K562 (cell line): ENCODE measurements around the gene PGP. TPM values are rescaled to one million over a fixed set of nuclear protein-coding genes. Genes with fewer than 3 reads are reported as not detected.

ENCODE experiments used
- ATAC-seq: fragments of 200-7000 bp; cut with Tn5 transposase; 3 replicates; pipeline ENCODE4 v1.9.1; 2020; ENCODE audit warnings: moderate library complexity
- BruUV-seq: library from RNA; stranded (reverse); fragments of 400-500 nt; replicated peaks from 2 replicates; lab custom pipeline; 2021; lab: Mats Ljungman, UMichigan
- CTCF ChIA-PET: fragments of 300-600 bp; formaldehyde crosslinking; extraction: SDS; loops from one replicate; lab custom pipeline; 2021; ENCODE audit warnings: low intra/inter-chr PET ratio; lab: Yijun Ruan, JAX
- POLR2A ChIA-PET: fragments of 300-600, 350-650 bp; sonication (Branson Sonifier 250); formaldehyde crosslinking; extraction: SDS; loops from one replicate; lab custom pipeline; 2021; ENCODE audit warnings: antibody characterized with exemption, inconsistent platforms; lab: Yijun Ruan, JAX
- DNase-seq, 4 experiments: peaks; one replicate each; pipeline versions ENCODE4 v3.0.0 to v3.0.0-alpha.2; 2011 to 2018; ENCODE audit warnings: low spot score in 3 of 4, mixed read lengths in 3 of 4; ENCODE audit errors: extremely low read depth in 1 of 4
- FAIRE-seq: peaks from 2 replicates; lab custom pipeline; 2011; peaks lifted over from hg19 to GRCh38; lab: Jason Lieb, UNC
- H2AFZ ChIP-seq: 2 replicates; pipeline ENCODE4 v1.6.0; 2011; ENCODE audit warnings: low read depth, low read length, control low read depth, inconsistent platforms
- H3K27ac ChIP-seq: fragments of 200-600 bp; 3 replicates; pipeline ENCODE4 v1.8.0; 2011; ENCODE audit warnings: low read depth, mild to moderate bottlenecking, control low read depth, inconsistent platforms, low read length, moderate library complexity, mixed read lengths; ENCODE audit errors: extremely low read depth
- H3K27me3 ChIP-seq, 2 experiments: fragments of 300-600 bp in 1 of 2; 2 replicates in 1 of 2; 3 replicates in 1 of 2; pipeline versions ENCODE4 v1.6.0 to v1.8.0; 2011; ENCODE audit warnings: inconsistent platforms in 2 of 2, low read length in 2 of 2, mild to moderate bottlenecking in 1 of 2, mixed read lengths in 1 of 2, moderate library complexity in 1 of 2; ENCODE audit not compliant: control insufficient read depth in 2 of 2, insufficient read depth in 2 of 2
- H3K36me3 ChIP-seq: fragments of 300-600 bp; 3 replicates; pipeline ENCODE4 v1.8.0; 2011; ENCODE audit warnings: mild to moderate bottlenecking, low read length, inconsistent platforms; ENCODE audit not compliant: control insufficient read depth, insufficient read depth
- H3K4me1 ChIP-seq, 2 experiments: fragments of 200-600 bp in 1 of 2; replicated peaks in 1 of 2; 2 replicates in 1 of 2; 3 replicates in 1 of 2; pipeline versions ENCODE4 v1.5.1 to v1.8.0; 2011; ENCODE audit warnings: inconsistent platforms in 2 of 2, low read length in 2 of 2, mild to moderate bottlenecking in 1 of 2, mixed read lengths in 1 of 2, moderate library complexity in 1 of 2; ENCODE audit not compliant: control insufficient read depth in 2 of 2, insufficient read depth in 2 of 2
- H3K4me2 ChIP-seq: 2 replicates; pipeline ENCODE4 v1.6.1; 2011; ENCODE audit warnings: low read length, control low read depth, inconsistent platforms, mixed read lengths; ENCODE audit not compliant: insufficient read depth
- H3K4me3 ChIP-seq: fragments of 200-600 bp; sonication (generic), shearing (Covaris generic); 2 replicates; pipeline ENCODE4 v1.5.1; 2016; ENCODE audit warnings: control low read depth, inconsistent platforms
- H3K79me2 ChIP-seq: fragments of 200-600 bp; 3 replicates; pipeline ENCODE4 v1.8.0; 2011; ENCODE audit warnings: low read length, inconsistent platforms; ENCODE audit not compliant: control insufficient read depth, insufficient read depth
- H3K9ac ChIP-seq, 2 experiments: 2 replicates each; pipeline versions ENCODE4 v1.6.0 to v1.6.1; 2011; ENCODE audit warnings: low read depth in 2 of 2, low read length in 2 of 2, control low read depth in 1 of 2, inconsistent platforms in 1 of 2, mild to moderate bottlenecking in 1 of 2, mixed read lengths in 1 of 2; ENCODE audit not compliant: insufficient read depth in 1 of 2
- H3K9me1 ChIP-seq: one replicate; pipeline ENCODE4 v1.6.0; 2011; ENCODE audit warnings: inconsistent platforms, mild to moderate bottlenecking, low read length, moderate library complexity; ENCODE audit not compliant: control insufficient read depth, insufficient read depth
- H3K9me3 ChIP-seq: replicated peaks from 2 replicates; pipeline ENCODE4 v1.5.1; 2011; ENCODE audit warnings: low read depth, low read length, inconsistent platforms; ENCODE audit not compliant: control insufficient read depth, insufficient read depth
- H4K20me1 ChIP-seq: replicated peaks from 2 replicates; pipeline ENCODE4 v1.6.1; 2011; ENCODE audit warnings: low read length, inconsistent platforms, mixed read lengths; ENCODE audit not compliant: control insufficient read depth, insufficient read depth
- BRF1 ChIP-seq: IDR thresholded peaks from 3 replicates; pipeline ENCODE4 v1.6.1; 2011; ENCODE audit warnings: borderline replicate concordance, mild to moderate bottlenecking; ENCODE audit not compliant: insufficient read length; ENCODE audit errors: extremely low read depth
- ETV1 ChIP-seq: fragments of 450-650 bp; conservative IDR thresholded peaks from 2 replicates; pipeline ENCODE4 v1.6.1; 2016; ENCODE audit warnings: missing genetic modification characterization, control low read depth, low read depth, missing compliant biosample characterization
- MAFF ChIP-seq: IDR thresholded peaks from 2 replicates; pipeline ENCODE4 v1.6.1; 2012; ENCODE audit warnings: low read length, improper control_type of control experiment
- WGBS: fragments of 100-300 bp; shearing (Covaris generic); methylation state at CpG from one replicate; pipeline ENCODE4 v1.1.6; 2016; ENCODE audit warnings: low coverage, mixed read lengths; ENCODE audit not compliant: insufficient coverage; ENCODE audit errors: missing lambda C conversion rate; 5-methylcytosine and 5-hydroxymethylcytosine counted together
- in situ Hi-C: fragments of 300-500 bp; cut with MboI; formaldehyde crosslinking; loops from 4 replicates; pipeline ENCODE4 v1.15.0; 2018; ENCODE audit warnings: inconsistent platforms, mixed read lengths
- intact Hi-C: fragments of 100-400 bp; cut with micrococcal nuclease; formaldehyde crosslinking; loops from 2 replicates; pipeline ENCODE4 v1.14.2; 2022
- polyA plus RNA-seq, 8 experiments: library from polyadenylated mRNA; depleted of rRNA in 4 of 8; stranded (reverse) in 5 of 8; unstranded in 3 of 8; fragments of >200 nt; fragmentation: Nextera tagmentation in 2 of 8; fragmentation: Illumina TruSeq in 1 of 8; extraction: Ambion mirVana in 2 of 8; extraction: Trizol in 1 of 8; gene quantifications; 2 replicates each; pipeline versions ENCODE4 v1.2.1 to v1.2.3, GENCODE V29; 2011 to 2014; ENCODE audit warnings: inconsistent platforms in 1 of 8, missing spikeins in 1 of 8
- total RNA-seq, 7 experiments: library from RNA; depleted of rRNA in 6 of 7; stranded (reverse); fragments of >200 nt in 6 of 7; fragmentation: Illumina TruSeq in 2 of 7; extraction: Trizol in 2 of 7; gene quantifications; 2 replicates each; pipeline versions ENCODE4 v1.2.1 to v1.2.3, GENCODE V29; 2011 to 2021; ENCODE audit warnings: low replicate concordance in 1 of 7
- TF ChIP-seq, protein P1 (sequence below), 2 experiments: fragments of 250-450 bp in 1 of 2; fragments of 450-650 bp in 1 of 2; sonication (Bioruptor Pico) in 1 of 2; IDR thresholded peaks; 2 replicates each; pipeline versions ENCODE4 v1.6.1 to v1.8.0; 2016 to 2021; ENCODE audit warnings: mild to moderate bottlenecking in 2 of 2, moderate library complexity in 2 of 2, missing compliant biosample characterization in 1 of 2, missing genetic modification characterization in 1 of 2
- TF ChIP-seq, protein P2 (sequence below): IDR thresholded peaks from 3 replicates; pipeline ENCODE4 v1.6.1; 2011; ENCODE audit warnings: borderline replicate concordance, mild to moderate bottlenecking, moderate library complexity; ENCODE audit not compliant: insufficient read length; ENCODE audit errors: extremely low read depth
- TF ChIP-seq, protein P3 (sequence below): fragments of 250-450 bp; sonication (Bioruptor Pico); IDR thresholded peaks from 2 replicates; pipeline ENCODE4 v1.6.1; 2021; ENCODE audit warnings: mild to moderate bottlenecking
- TF ChIP-seq, protein P4 (sequence below): sonication (generic); formaldehyde crosslinking; IDR thresholded peaks from 2 replicates; pipeline ENCODE4 v1.8.1; 2023; ENCODE audit warnings: mild to moderate bottlenecking, missing genetic modification reagents

Gene PGP
- total and polyA plus RNA-seq, 9 of the 15 experiments (the other 6 are each of a cell fraction or from before 2014, with no cell fraction given), result 1.1 to 57.6 (median 19.6) TPM

DNA sequence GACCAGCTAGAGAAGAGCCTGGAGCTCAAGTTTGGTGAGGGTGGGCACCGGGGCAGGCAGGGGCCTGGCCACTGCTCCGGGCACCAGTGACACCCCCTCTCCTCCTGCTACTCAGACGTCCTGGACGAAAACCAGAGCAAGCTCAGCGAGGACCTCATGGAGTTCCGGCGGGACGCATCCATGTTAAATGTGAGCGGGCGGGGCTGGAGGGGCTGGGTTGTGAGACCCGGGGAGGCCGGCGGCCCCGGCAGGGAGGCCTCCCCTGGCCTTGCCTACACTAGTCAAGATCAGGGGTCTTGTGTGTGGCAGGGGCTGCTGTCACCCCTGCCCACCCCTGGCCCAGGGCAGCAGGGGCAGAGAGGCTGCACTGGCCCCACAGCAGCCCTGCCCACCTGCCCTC, 41.3 kb downstream of the PGP start:
- Histone ChIP-seq H3K36me3 (peaks cover 76% of the 10 kb centered on the region; the same call in 2 of the 3 replicates), H3K27ac (no peak overlapping the region), H3K79me2 (no peaks in the 10 kb centered on the region), H3K27me3 (no peaks in the 10 kb centered on the region)
- CTCF ChIA-PET, result no interaction called here
- WGBS, result 91% methylated on average over 13 of the region's 14 CpGs
- TF ChIP-seq, protein P1, sequence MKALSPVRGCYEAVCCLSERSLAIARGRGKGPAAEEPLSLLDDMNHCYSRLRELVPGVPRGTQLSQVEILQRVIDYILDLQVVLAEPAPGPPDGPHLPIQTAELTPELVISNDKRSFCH (CRISPR knock-in tag; IDR thresholded peaks at IDR 0.05), result no peak
- TF ChIP-seq, protein P1 (tag; IDR thresholded peaks at IDR 0.05), result no peak
- TF ChIP-seq, all 486 proteins: peak for 0
- H4K20me1 ChIP-seq, result no peaks in the 10 kb centered on the region; the same call in 1 of the 2 replicates
- ATAC-seq (no peak), FAIRE-seq (no peak), DNase-seq (no peak)
- BruUV-seq, result no TSS peak
- H3K9ac ChIP-seq, result peak overlapping the region in 1 of 2 experiments; percentile 26; a peak in 1 of 4 replicates
- H3K9me1 ChIP-seq, result no peaks in the 10 kb centered on the region
- H3K4me1 ChIP-seq, result peaks cover 0 to 59% of the 10 kb centered on the region in 2 experiments; a peak in 2 of 5 replicates
- no peak overlapping the region for H3K4me2 ChIP-seq
- intact Hi-C loops (no loop called here), in situ Hi-C loops (no loop called here)
- H3K4me3 ChIP-seq, result no peak overlapping the region
- POLR2A ChIA-PET, result interaction anchor here (0.7 to 4.3 kb wide), 2 partner anchors 18 to 31 kb away, joined by 3 to 27 read pairs; partner anchors contain the start of gene TRAF7
- no peak overlapping the region for H2AFZ ChIP-seq
- H3K9me3 ChIP-seq, result no peaks in the 10 kb centered on the region

DNA sequence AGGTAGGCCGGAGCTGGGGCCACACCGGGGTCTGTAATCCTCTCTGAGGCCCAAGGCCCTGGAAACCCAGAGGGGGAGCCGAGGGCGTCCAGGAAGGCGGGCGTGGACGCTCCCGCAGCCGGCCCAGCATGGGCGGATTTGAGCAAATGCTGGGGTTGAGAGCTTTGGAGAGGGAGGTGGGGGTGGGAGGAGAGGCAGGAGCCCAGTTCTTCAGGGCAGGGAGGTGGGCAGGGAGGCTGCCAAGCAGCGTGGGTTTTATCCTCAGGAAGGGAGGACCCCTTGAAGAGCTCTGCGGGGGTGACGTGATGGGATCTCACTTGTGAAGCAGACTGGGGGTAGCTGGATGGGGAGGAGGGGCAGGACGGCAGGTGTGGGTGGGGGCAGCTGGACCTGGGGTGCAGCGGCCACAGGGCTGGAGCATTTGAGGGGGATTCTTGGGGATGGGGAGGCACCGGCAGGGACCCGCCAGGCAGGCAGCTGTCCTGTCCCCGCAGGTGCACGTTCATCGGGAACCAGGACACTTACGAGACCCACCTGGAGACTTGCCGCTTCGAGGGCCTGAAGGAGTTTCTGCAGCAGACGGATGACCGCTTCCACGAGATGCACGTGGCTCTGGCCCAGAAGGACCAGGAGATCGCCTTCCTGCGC, 41.8 kb downstream of the PGP start:
- POLR2A ChIA-PET, result interaction anchor here (0.7 to 4.3 kb wide), 3 partner anchors 15 to 32 kb away, joined by 3 to 27 read pairs (median 3); partner anchors contain the start of gene TRAF7
- FAIRE-seq, result no peak
- Histone ChIP-seq H3K9ac (peak overlapping the region in 1 of 2 experiments; percentile 26; a peak in 1 of 4 replicates), H3K36me3 (peaks cover 82% of the 10 kb centered on the region; the same call in 2 of the 3 replicates), H3K4me2 (no peak overlapping the region), H4K20me1 (no peaks in the 10 kb centered on the region), H3K4me3 (no peak overlapping the region), H3K4me1 (peaks cover 0 to 55% of the 10 kb centered on the region in 2 experiments; a peak in 1 of 5 replicates), H3K27me3 (no peaks in the 10 kb centered on the region), H2AFZ (no peak overlapping the region), H3K9me1 (no peaks in the 10 kb centered on the region), H3K9me3 (no peaks in the 10 kb centered on the region), H3K79me2 (no peaks in the 10 kb centered on the region), H3K27ac (no peak overlapping the region)
- ATAC-seq, result no peak
- no peak for DNase-seq
- no TSS peak for BruUV-seq
- CTCF ChIA-PET, result no interaction called here
- intact Hi-C loops, result no loop called here
- in situ Hi-C loops, result no loop called here
- WGBS, result 90% methylated on average over 17 of the region's 29 CpGs
- TF ChIP-seq, protein P2, sequence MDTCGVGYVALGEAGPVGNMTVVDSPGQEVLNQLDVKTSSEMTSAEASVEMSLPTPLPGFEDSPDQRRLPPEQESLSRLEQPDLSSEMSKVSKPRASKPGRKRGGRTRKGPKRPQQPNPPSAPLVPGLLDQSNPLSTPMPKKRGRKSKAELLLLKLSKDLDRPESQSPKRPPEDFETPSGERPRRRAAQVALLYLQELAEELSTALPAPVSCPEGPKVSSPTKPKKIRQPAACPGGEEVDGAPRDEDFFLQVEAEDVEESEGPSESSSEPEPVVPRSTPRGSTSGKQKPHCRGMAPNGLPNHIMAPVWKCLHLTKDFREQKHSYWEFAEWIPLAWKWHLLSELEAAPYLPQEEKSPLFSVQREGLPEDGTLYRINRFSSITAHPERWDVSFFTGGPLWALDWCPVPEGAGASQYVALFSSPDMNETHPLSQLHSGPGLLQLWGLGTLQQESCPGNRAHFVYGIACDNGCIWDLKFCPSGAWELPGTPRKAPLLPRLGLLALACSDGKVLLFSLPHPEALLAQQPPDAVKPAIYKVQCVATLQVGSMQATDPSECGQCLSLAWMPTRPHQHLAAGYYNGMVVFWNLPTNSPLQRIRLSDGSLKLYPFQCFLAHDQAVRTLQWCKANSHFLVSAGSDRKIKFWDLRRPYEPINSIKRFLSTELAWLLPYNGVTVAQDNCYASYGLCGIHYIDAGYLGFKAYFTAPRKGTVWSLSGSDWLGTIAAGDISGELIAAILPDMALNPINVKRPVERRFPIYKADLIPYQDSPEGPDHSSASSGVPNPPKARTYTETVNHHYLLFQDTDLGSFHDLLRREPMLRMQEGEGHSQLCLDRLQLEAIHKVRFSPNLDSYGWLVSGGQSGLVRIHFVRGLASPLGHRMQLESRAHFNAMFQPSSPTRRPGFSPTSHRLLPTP, result no peak
- TF ChIP-seq ETV1 (tag) (no peak), BRF1 (no peak), MAFF (no peak)
- TF ChIP-seq, protein P3, sequence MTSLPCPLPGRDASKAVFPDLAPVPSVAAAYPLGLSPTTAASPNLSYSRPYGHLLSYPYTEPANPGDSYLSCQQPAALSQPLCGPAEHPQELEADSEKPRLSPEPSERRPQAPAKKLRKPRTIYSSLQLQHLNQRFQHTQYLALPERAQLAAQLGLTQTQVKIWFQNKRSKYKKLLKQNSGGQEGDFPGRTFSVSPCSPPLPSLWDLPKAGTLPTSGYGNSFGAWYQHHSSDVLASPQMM (CRISPR knock-in tag), result no peak
- TF ChIP-seq, protein P4, sequence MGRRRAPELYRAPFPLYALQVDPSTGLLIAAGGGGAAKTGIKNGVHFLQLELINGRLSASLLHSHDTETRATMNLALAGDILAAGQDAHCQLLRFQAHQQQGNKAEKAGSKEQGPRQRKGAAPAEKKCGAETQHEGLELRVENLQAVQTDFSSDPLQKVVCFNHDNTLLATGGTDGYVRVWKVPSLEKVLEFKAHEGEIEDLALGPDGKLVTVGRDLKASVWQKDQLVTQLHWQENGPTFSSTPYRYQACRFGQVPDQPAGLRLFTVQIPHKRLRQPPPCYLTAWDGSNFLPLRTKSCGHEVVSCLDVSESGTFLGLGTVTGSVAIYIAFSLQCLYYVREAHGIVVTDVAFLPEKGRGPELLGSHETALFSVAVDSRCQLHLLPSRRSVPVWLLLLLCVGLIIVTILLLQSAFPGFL (CRISPR knock-in tag), result no peak
